ENCODE data around the gene SPATA33. TPM values are rescaled to one million over a fixed set of nuclear protein-coding genes. Genes with fewer than 3 reads are reported as not detected.

The SPATA33 gene
- total and polyA plus RNA-seq, 10 of the 15 experiments (the other 5 are each of a cell fraction or from before 2014, with no cell fraction given): 1.1 to 15.8 (median 7.6) TPM

DNA sequence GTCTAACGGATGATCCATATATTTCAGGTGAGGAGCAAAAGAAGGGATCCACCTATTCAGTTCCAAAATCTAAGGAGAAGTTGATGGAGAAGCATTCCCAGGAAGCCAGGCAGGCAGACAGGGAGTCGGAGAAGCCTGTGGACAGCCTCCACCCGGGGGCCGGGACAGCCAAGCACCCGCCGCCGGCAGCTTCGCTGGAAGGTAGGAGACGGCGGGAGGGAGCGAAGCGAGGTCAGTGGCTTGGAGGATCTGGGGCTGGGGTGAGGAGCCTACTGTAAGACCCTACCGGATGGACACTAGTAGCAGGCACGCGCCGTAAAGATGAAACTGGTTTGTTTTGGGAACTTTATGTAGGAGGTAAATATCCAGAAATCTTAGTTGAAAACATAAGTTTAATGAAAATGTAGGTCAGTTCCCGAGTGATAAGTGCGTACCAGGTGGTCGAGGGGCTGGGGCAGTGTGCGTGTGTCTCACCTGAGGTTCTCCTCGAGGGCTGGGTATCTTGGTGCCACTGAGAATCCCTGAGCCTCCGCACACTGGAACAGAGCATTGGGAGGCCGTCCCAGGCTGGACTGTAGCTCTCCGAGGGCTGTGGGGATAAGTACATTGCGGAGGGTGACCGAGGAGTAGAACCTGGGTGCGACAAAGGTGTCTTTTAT is 714 bp downstream of the SPATA33 start (continued):
- TF ChIP-seq ELK1 (IDR thresholded peaks at IDR 0.05; ENCODE audit: low read depth, low read length) (no peak), NFYB (IDR thresholded peaks at IDR 0.05; ENCODE audit: insufficient read depth, low read depth, low read length) (no peak), PRDM15 (CRISPR knock-in tag; IDR thresholded peaks at IDR 0.05) (no peak)

DNA sequence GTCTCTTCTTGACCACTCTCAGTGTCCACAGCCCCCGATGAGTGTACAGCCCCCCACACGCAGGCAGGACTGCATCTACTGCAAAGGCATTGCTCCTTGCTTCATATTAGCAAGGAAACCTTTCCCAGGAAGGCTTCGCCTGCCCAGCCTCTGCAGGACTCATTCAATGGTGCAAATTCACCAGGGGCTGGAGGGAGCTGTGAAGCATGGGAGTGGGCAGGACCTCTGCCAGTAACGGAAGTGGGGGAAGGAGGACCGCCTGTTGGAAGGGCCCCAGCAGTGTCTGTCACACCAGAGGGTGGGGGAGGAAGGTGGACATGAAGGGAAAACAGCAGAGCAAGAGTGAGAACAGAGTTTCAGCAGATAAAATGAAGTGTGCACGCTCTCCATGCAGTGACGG is 2.5 kb downstream of the SPATA33 start:
- no peak for FAIRE-seq

More for the DNA sequence above, 2.5 kb downstream of the SPATA33 start:
- Histone ChIP-seq H2AFZ (ENCODE audit: control insufficient read depth, low read depth, low read length) (no peak overlapping the region), H3K27ac (ENCODE audit: control insufficient read depth, insufficient read depth) (no peak overlapping the region), H3K4me3 (no peak overlapping the region), H3K4me2 (ENCODE audit: control insufficient read depth, insufficient read depth) (no peak overlapping the region), H3K4me1 (ENCODE audit: control insufficient read depth, insufficient read depth, low read length) (peaks cover 14% of the 10 kb centered on the region), H3K9ac (ENCODE audit: control insufficient read depth, insufficient read depth, low read length) (no peak overlapping the region), H4K20me1 (ENCODE audit: control insufficient read depth, insufficient read depth) (no peaks in the 10 kb centered on the region), H3K36me3 (ENCODE audit: control insufficient read depth in 2 of 2, insufficient read depth in 2 of 2, low read length in 1 of 2) (no peaks in the 10 kb centered on the region), H3K9me3 (replicated peaks; ENCODE audit: control insufficient read depth, insufficient read depth, low read length) (no peaks in the 10 kb centered on the region), H3K27me3 (replicated peaks in 1 of 2; ENCODE audit: control insufficient read depth in 2 of 2, insufficient read depth in 2 of 2, low read length in 1 of 2) (no peaks in the 10 kb centered on the region), H3K79me2 (ENCODE audit: control insufficient read depth, insufficient read depth, low read length) (peaks cover 32% of the 10 kb centered on the region)
- POLR2A ChIA-PET: no interaction called here
- TF ChIP-seq NR2C1 (IDR thresholded peaks at IDR 0.05) (no peak), YY1 (IDR thresholded peaks at IDR 0.05; ENCODE audit: low read depth, low read length) (no peak), EZH2 (IDR thresholded peaks at IDR 0.05; ENCODE audit: borderline replicate concordance, control insufficient read depth, low read depth, low read length) (no peak), NR2F1 (conservative IDR thresholded peaks at IDR 0.05) (no peak), TARDBP (IDR thresholded peaks at IDR 0.05; ENCODE audit: borderline replicate concordance) (no peak), ZNF207 (IDR thresholded peaks at IDR 0.05; ENCODE audit: borderline replicate concordance) (no peak)
- ATAC-seq: no peak
- in situ Hi-C loops (cut with MboI): no loop called here
- RAD21 ChIA-PET (ENCODE audit: unreplicated experiment): no interaction called here
- SMC1A ChIA-PET (ENCODE audit: uncharacterized antibody, unreplicated experiment): no interaction called here
- no peak for DNase-seq (ENCODE audit: low read depth, low spot score)
- BruUV-seq (replicated peaks): no TSS peak
- 92% methylated on average over 7 of the region's 7 CpGs for WGBS (ENCODE audit: insufficient coverage, insufficient replicate concordance, low lambda C conversion rate, missing lambda C conversion rate)
- CTCF ChIA-PET: interaction anchor here (0.6 kb wide), 1 partner anchor 46 kb away, joined by 3 read pairs; no protein-coding TSS in a partner anchor
- intact Hi-C loops (cut with micrococcal nuclease; ENCODE audit: unreplicated experiment): no loop called here

Data from GM12878 (cell line).